Measurements from ENCODE around the gene TMEM63C. TPM values are rescaled to one million over a fixed set of nuclear protein-coding genes. Genes with fewer than 3 reads are reported as not detected.
A peak's percentile ranks its signal among the peaks of the same experiment; 100 is the strongest.

TMEM63C gene
- total RNA-seq, 3 donors from 2014 or later (not counting 1 experiment from before 2014, with no cell fraction given) = 1.5 to 5.1 (median 2.1) TPM

GRCh38 chr14:77220246-77221017 lies 38.8 kb downstream of the TMEM63C start:
- H3K4me1 Mint-ChIP-seq = peaks cover 0 to 7% of the 10 kb centered on the region in 2 donors
- DNase-seq (no peak), ATAC-seq (peak in 1 of 3 donors; percentile 76)
- no peaks in the 10 kb centered on the region for H3K36me3 Mint-ChIP-seq
- Histone ChIP-seq H3K4me1 (ENCODE audit: control insufficient read depth, insufficient read depth, low read length) (no peaks in the 10 kb centered on the region), H3K4me3 (ENCODE audit: low read length) (no peak overlapping the region), H3K27me3 (ENCODE audit: control insufficient read depth, insufficient read depth, low read length) (no peaks in the 10 kb centered on the region), H3K9me3 (ENCODE audit: control insufficient read depth, insufficient read depth, low read length) (no peaks in the 10 kb centered on the region), H3K27ac (ENCODE audit: low read length) (no peak overlapping the region), H3K36me3 (ENCODE audit: control insufficient read depth, insufficient read depth, low read length) (no peaks in the 10 kb centered on the region)
- no peaks in the 10 kb centered on the region for H3K9me3 Mint-ChIP-seq
- 79% methylated on average over 17 of the region's 24 CpGs for WGBS (ENCODE audit: insufficient coverage)
- TF ChIP-seq CTCF (IDR thresholded peaks at IDR 0.05) = no peak
- H3K4me3 Mint-ChIP-seq = no peak overlapping the region
- intact Hi-C loops (cut with micrococcal nuclease) = no loop called here
- H3K27ac Mint-ChIP-seq = no peak overlapping the region
- peaks cover 6 to 15% of the 10 kb centered on the region in 2 donors for H3K27me3 Mint-ChIP-seq (ENCODE audit: low read depth in 2 of 2)

GRCh38 chr14:77221241-77221871 lies 39.8 kb downstream of the TMEM63C start:
- no peak for DNase-seq
- no peaks in the 10 kb centered on the region for H3K36me3 Mint-ChIP-seq
- TF ChIP-seq CTCF (IDR thresholded peaks at IDR 0.05) = no peak
- no peak overlapping the region for H3K27ac Mint-ChIP-seq
- Histone ChIP-seq H3K4me3 (ENCODE audit: low read length) (no peak overlapping the region), H3K27me3 (ENCODE audit: control insufficient read depth, insufficient read depth, low read length) (no peaks in the 10 kb centered on the region), H3K36me3 (ENCODE audit: control insufficient read depth, insufficient read depth, low read length) (no peaks in the 10 kb centered on the region), H3K9me3 (ENCODE audit: control insufficient read depth, insufficient read depth, low read length) (no peaks in the 10 kb centered on the region), H3K27ac (ENCODE audit: low read length) (no peak overlapping the region), H3K4me1 (ENCODE audit: control insufficient read depth, insufficient read depth, low read length) (no peaks in the 10 kb centered on the region)
- H3K27me3 Mint-ChIP-seq (ENCODE audit: low read depth in 2 of 2) = peaks cover 6 to 8% of the 10 kb centered on the region in 2 donors
- ATAC-seq = peak in 1 of 3 donors; percentile 72
- H3K4me3 Mint-ChIP-seq = no peak overlapping the region
- H3K4me1 Mint-ChIP-seq = peaks cover 0 to 7% of the 10 kb centered on the region in 2 donors
- intact Hi-C loops (cut with micrococcal nuclease) = no loop called here
- WGBS (ENCODE audit: insufficient coverage) = 82% methylated on average over 19 of the region's 23 CpGs
- H3K9me3 Mint-ChIP-seq = no peaks in the 10 kb centered on the region

- ATAC-seq = no peak
- Mint-ChIP-seq H3K27ac (no peak overlapping the region), H3K27me3 (ENCODE audit: low read depth in 2 of 2) (no peaks in the 10 kb centered on the region), H3K9me3 (no peaks in the 10 kb centered on the region), H3K4me3 (no peak overlapping the region), H3K4me1 (peaks cover 0 to 7% of the 10 kb centered on the region in 2 donors), H3K36me3 (no peaks in the 10 kb centered on the region)
- Histone ChIP-seq H3K27me3 (ENCODE audit: control insufficient read depth, insufficient read depth, low read length) (no peaks in the 10 kb centered on the region), H3K9me3 (ENCODE audit: control insufficient read depth, insufficient read depth, low read length) (no peaks in the 10 kb centered on the region), H3K27ac (ENCODE audit: low read length) (no peak overlapping the region), H3K4me3 (ENCODE audit: low read length) (no peak overlapping the region), H3K4me1 (ENCODE audit: control insufficient read depth, insufficient read depth, low read length) (no peaks in the 10 kb centered on the region), H3K36me3 (ENCODE audit: control insufficient read depth, insufficient read depth, low read length) (no peaks in the 10 kb centered on the region)
- no peak for TF ChIP-seq CTCF (IDR thresholded peaks at IDR 0.05)
- WGBS (ENCODE audit: insufficient coverage) = 88% methylated on average over 10 of the region's 10 CpGs
- intact Hi-C loops (cut with micrococcal nuclease) = no loop called here
- no peak for DNase-seq
Measured at GRCh38 chr14:77222546-77223225, 41.1 kb downstream of the TMEM63C start.

Data from natural killer cell (primary cell).